Coronary artery (tissue), 2 donors: ENCODE data around the gene KLRF1.
A peak's percentile ranks its signal among the peaks of the same experiment; 100 is the strongest.
"Not testable (repeated sequence)": the region's sequence is repeated elsewhere in the genome, so short reads cannot be mapped to it uniquely, and the experiment has no call there.

Experiments used
- DNase-seq: peaks from one replicate; pipeline ENCODE4 v3.0.0-alpha.2; 2017; ENCODE audit warnings: low spot score
- H3K27ac ChIP-seq, 2 donors: fragments of 200-600 bp; sonication (generic); one replicate each; pipeline ENCODE4 v1.5.1; 2016 to 2019
- H3K4me3 ChIP-seq: fragments of 200-600 bp; sonication (generic); 2 replicates; pipeline ENCODE4 v1.5.1; 2016; ENCODE audit warnings: mild to moderate bottlenecking, moderate library complexity
- TF ChIP-seq, protein P1 (sequence below): fragments of 200-600 bp; sonication (generic); IDR thresholded peaks from one replicate; pipeline ENCODE4 v1.5.1; 2019; ENCODE audit warnings: antibody characterized with exemption

Gene KLRF1

DNA sequence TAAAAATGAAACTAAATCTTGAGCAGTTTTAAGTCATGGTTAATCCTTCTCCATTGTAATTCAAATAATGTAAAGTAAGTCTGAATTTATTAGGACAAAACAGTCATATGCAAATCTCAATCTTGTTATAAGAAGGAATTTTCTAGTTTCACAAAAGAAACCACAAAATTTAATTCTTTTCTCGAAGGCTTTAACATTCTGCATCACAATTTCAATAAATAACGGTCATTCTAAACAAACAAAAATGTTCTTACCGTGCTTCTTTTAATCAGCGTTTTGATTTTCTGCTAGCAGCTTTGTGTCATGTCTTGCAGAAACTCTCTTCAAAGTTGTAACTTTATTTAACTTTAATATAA is 41.6 kb downstream of the KLRF1 start:
- Histone ChIP-seq H3K4me3 (peak overlapping the region; percentile 67), H3K27ac (peak overlapping the region; percentile 63 to 67)
- no peak for DNase-seq
- TF ChIP-seq, protein P1, sequence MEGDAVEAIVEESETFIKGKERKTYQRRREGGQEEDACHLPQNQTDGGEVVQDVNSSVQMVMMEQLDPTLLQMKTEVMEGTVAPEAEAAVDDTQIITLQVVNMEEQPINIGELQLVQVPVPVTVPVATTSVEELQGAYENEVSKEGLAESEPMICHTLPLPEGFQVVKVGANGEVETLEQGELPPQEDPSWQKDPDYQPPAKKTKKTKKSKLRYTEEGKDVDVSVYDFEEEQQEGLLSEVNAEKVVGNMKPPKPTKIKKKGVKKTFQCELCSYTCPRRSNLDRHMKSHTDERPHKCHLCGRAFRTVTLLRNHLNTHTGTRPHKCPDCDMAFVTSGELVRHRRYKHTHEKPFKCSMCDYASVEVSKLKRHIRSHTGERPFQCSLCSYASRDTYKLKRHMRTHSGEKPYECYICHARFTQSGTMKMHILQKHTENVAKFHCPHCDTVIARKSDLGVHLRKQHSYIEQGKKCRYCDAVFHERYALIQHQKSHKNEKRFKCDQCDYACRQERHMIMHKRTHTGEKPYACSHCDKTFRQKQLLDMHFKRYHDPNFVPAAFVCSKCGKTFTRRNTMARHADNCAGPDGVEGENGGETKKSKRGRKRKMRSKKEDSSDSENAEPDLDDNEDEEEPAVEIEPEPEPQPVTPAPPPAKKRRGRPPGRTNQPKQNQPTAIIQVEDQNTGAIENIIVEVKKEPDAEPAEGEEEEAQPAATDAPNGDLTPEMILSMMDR, result no peak

DNA sequence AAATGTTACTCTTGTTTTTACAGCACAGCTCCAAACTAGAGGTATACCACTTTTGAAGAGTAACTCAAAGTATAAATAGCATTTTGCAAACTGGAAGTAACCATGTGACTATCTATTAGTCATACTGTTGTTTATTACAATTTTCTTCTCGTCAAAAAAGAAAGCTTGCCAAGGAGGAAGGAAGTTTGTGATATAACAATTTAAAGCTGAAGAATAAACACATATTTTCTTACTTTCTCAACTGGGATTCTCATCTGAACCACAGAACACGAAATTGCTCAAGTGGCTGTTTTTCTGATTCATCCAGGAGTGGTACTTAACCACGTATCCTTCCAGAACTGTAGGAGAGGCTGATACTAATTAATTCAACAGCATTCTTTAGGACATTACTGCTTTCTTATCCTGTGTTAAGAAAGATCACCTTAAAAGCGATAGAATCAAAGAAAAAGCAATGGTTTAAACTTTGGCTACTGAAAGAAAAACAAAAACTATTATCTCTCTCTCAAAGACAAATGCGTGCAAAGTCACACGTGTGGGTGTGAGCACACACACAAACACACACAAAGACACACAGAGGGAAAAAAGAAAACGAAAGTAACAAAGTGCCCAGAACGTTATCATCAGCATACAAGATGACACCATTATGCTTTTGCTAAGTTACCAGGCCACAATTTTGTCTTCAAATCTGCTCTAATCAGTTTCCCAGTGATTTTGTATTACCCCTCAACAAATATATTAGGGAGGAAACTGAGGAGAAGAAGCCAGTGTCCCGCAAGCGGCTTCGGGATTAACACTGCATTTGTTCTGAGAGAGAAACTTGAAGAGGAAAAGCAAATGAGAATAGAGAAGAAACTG is 42.3 kb downstream of the KLRF1 start, which contains the start of gene CLEC2B:
Gene CLEC2B, minus strand, starts transcription at position 48 of the 855 bp plus-strand sequence.
- H3K4me3 ChIP-seq, result peak within 1 kb of the TSS; percentile 67
- TF ChIP-seq, protein P1, result no peak
- no peak for DNase-seq
- peak within 1 kb of the TSS; percentile 67 to 80 for H3K27ac ChIP-seq

DNA sequence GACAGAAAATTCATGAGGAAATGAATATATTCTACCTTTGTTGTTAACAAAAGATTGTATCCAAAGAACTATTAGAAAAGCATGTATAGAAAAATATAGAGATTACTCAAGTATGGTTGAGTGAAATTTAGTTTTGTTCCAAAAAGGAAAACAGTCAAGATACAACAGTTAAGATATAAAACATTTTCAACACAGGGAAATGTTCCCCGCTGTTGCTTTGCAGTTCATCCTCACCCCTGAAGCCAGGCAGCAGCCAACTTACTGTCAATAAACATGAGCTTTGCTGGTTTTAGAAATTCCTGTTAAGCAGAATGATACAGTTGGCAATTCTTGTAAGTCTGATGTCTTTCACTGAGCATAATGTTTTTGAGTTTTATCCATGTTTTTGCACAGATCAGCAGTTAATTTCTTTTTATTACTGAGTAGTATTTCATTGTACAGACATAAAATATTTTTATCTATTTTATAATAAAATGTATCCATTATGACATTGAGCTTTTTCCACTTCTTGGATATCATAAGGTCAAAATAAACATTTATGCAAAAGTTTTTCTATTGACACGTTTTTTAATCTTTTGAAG is 43.1 kb downstream of the KLRF1 start:
- TF ChIP-seq, protein P1, result no peak

DNA sequence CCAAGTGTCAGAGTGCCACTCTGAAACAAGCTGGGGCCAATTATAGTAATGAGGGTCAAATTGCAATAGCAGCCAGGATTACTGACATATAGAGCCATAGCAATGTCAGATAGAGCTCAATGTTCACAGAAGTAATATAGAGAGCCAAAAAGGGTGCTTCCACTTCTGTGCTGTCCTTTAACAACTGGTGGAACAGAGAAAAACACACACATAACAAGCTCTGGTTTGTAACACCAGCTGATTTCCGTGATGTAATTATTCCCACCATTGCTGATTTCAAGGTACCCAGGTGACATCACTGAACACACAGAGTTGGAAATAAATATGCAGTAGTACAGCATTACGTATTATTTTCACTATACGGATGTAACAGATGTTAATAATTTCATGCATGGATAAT is 44.9 kb downstream of the KLRF1 start:
- TF ChIP-seq, protein P1, result no peak
- Histone ChIP-seq H3K4me3 (no peak overlapping the region), H3K27ac (no peak overlapping the region)
- no peak for DNase-seq

More for the DNA sequence above, 43.1 kb downstream of the KLRF1 start:
- Histone ChIP-seq H3K27ac (peak overlapping the region; percentile 67 to 80), H3K4me3 (peak overlapping the region; percentile 67)
- DNase-seq, result no peak

DNA sequence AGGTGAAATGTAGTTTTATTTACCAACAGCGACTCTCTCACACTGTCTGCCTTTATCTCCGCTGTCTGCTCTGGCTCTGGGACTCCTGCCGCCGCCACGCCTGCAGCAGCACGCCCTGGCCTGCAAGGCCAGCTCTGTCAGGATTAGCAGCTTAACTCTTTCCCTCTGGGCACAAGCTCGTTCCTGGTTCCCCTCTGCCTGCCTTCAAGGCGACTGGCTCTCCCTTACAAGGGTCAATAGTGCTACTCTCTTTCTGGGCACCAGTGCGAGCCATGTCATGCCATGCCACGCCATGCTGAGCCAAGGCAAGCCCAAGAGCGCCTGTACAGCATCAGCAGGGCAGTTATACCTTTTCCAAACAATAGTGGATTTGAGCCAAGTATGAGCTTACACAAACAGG is 45.5 kb downstream of the KLRF1 start:
- no peak for DNase-seq
- H3K4me3 ChIP-seq, result no peak overlapping the region
- TF ChIP-seq, protein P1, result no peak
- no peak overlapping the region for H3K27ac ChIP-seq

DNA sequence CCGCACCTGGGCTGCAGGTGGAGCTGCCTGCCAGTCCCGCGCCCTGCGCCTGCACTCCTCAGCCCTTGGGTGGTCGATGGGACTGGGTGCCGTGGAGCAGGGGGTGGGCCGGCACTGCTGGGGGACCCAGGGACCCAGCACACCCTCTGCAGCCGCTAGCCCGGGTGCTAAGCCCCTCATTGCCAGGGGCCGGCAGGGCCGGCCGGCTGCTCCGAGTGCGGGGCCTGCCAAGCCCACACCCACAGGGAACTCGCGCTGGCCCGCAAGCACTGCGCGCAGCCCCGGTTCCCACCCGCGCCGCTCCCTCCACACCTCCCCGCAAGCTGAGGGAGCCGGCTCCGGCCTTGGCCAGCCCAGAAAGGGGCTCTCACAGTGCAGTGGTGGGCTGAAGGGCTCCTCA is 48.8 kb downstream of the KLRF1 start:
- not testable (repeated sequence) for DNase-seq, H3K4me3 ChIP-seq, H3K27ac ChIP-seq

DNA sequence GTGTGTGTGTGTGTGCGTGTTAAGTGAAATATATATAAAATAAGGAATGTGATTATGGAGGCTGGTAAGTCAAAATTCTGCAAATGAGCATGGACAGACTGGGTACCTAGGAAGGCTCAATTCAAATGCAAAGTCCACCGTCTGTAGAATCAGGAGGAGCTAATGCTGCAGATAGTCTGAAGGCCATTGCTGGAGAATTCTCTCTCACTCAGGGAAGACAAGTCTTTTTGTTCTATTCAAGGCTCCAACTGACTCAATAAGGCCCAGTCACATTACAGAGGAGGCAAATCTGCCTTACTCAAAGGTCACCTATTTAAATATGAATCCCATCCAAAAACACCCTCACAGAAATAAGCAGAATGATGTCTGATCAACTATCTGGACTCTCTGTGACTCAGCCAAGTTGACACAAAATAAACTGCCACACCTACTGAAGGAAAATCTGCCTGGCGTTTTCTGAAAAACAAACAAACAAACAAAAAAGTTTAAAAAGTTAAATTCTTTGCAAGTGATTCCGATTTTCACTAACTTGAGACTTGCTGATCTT is 53.3 kb downstream of the KLRF1 start:
- TF ChIP-seq, protein P1, result no peak
- DNase-seq, result no peak

More for the DNA sequence above, 53.3 kb downstream of the KLRF1 start:
- H3K4me3 ChIP-seq, result no peak overlapping the region
- H3K27ac ChIP-seq, result no peak overlapping the region
